Activated CD4-positive, CD25-positive, alpha-beta regulatory T cell treated with anti-CD3 and anti-CD28 coated beads, Interleukin-2, amount 50 U/mL, for 16 hours (primary cell): ENCODE data around the gene TPMT.
A peak's percentile ranks its signal among the peaks of the same experiment; 100 is the strongest.
"Not testable (repeated sequence)": the region's sequence is repeated elsewhere in the genome, so short reads cannot be mapped to it uniquely, and the experiment has no call there.

Experiments
- DNase-seq: peaks from one replicate; pipeline ENCODE4 v3.0.0-alpha.2; 2020; ENCODE audit warnings: low read depth, low spot score

The TPMT gene

DNA sequence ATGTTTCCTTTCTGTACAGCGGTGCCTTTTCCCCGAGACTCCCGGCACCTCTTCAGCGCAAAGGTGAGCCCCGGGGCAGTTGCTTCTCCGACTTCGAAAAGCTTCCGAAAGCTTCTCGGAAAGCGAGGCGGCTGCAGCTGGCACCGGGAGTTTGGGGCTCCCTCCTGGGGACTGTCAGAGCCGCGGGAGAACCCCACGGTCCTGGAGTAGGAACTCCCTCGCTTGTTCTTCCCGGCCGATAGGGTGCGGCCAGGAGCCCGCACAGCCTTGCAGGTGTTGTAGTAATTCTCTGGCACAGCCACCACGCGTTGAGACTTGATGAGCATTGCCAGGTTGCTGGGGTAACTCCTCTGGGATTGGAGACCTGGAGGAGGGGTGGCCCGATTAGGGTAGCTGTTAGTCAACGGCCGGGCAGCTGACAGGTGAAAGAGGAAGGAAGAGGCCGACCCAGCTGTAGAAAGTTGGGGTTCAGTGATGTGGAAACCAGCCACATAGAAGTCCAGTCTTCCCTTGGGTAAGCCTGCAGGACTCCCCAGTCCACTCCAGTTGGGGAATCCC is 1.1 kb upstream of the TPMT start:
- peak; percentile 15 for DNase-seq

DNA sequence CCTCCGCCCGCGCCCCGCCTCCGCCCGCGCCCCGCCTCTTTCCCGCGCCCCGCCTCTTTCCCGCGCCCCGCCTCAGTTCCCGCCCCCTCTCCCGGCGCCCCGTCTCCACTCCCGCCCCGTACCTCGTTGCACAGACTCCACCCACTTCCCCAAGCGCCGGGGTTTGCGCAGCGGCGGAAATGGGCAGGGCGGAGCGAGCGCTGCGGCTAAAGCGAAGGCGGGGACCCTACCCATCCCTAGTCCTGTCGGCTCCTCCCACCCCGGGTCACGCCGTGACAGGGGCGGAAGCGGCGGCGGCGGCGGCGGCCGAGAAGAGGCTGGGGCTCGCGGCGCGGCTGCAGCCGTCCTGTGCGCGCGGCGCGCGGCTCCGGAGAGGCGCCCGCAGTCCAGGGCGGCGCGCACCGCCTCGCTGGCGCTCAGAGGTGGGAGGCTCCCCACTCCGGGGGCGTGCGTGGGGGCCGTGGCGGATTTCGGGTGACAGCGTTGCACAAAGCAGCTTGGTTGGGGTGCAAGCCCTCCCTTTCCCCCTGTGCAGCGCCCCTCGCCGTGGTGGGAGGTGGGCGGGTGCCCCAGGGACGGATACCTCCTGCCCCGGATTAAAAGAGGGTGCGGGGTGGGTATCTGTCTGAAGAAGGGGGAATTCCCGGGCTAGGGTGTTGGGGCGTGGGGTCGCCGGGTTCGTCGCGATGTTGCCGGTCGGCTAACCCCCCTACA is 430 bp upstream of the TPMT start, which contains the start of gene KDM1B:
TSS of gene KDM1B (plus strand) at position 273 of the 714 bp plus-strand sequence. CDS start 4,474 bp downstream, outside the sequence.
- peak; percentile 98 for DNase-seq

DNA sequence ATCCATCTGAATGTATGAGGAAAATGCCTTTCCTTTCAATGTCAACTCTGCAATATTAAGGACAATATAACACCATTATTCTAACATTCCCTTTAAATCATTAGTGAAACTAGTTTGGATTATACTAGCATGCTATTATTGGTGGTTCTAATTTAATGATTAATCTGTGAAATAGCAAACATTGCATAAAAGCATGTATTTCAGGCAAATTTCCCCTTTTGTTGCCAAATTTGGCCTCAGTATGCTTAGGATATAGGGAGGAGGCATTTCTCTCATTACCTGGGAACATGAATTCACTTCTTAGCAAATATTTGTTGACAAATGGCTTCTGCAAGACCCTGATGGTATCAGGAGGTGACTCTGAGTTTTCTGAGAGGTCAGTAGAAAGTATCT is 1.6 kb downstream of the TPMT start:
- no peak for DNase-seq

DNA sequence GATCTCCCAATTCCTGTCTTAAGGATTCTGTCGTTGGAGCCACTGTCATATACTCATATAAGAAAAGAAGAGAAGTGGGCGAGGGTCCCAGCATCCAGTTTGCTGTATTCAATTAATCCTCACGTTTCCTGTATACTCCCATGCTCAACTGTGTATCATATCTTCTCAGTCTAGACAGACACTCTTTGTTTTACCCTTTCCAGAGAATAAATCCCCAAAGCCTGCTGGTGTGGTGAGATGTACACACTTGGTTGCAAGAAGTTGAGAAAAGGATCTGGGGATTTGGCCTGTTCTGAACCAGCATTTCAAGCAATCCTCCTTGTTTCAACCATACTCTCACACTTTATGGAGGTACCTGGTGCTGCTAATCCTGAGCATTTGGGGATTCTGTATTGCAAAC is 3.1 kb downstream of the TPMT start:
- DNase-seq, result no peak

DNA sequence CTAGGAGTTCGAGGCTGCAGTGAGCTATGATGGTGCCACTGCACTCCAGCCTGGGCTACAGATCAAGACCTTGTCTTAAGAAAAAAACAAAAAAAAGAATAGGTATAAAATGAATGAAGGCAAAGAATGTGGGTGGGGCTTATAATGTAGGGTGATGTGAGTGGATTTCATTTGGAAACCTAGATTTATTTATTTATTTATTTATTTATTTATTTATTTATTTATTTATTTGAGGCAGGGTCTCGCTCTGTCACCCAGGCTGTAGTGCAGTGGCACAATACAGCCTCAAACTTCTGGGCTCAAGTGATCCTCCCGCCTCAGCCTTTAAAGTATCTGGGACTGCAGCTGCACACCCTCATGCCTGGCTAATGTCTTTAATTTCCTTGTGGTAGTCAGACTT is 3.5 kb downstream of the TPMT start:
- DNase-seq, result not testable (repeated sequence)

DNA sequence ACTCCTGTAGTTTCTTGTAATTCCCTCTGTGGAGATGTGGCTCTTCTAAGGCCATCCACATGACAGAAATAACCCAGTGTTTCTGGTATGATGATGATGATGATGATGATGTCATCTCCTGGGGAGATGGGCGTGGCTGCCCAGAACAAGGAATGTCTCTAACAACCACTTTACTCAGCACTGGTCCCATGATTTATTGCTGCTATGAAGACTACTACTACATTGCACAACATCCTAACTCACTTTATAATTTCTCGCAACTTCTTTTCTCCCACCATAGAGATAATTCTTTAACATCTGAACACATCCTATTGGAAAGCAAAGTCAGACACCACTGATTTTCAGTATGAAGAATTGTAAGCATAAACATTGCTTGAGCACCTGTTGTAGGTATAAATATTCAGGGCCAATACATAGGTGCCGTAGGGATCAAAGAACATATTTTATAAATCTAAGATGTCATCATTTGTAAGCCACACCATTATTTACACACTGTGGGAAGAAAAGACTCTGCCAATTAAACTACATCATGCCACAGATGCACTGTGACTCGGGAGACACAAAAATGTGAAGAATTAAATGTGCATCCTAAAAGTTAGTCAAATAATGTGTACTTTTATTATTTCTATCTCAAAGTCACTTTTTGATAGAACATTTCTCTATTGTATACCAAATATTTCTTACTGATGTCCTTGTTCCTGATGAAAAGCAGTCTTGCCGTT is 6.4 kb downstream of the TPMT start:
- no peak for DNase-seq

DNA sequence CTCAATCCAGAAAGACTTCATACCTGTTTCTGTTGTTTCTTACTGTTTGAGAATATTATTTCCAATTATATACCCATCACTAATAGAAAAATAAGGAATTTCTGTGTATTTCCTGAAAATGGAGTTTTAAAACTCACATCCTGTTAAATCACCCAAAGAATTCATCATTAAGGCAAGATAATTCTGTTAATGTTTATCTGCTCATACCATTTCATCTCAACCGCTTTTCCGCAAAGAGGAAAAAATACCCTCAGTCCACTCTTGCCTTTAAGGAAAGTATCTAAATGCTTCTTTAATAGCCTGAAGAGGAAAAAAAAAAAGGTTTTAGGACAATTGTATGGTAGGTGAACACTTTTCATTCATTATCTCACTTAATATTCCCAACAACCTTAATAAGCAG is 7.3 kb downstream of the TPMT start:
- DNase-seq, result no peak

DNA sequence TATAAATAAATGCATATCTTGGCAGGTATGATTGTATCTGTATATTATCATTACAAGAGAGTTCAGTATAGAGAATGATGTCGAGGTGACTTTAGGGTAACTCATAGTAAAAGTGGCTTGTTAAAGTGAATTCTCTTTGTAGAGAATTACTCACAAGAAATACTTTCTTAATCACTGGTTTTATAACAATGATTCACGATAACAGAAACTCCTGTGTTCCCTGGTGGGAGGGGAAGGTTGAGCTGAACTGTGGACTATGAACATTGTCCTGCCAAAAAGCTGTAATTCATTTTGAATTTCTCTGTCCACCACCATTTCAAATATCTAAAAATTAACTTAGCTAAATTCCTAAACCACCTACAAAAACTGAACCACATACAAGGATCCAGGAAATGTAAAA is 7.7 kb downstream of the TPMT start:
- DNase-seq, result no peak

DNA sequence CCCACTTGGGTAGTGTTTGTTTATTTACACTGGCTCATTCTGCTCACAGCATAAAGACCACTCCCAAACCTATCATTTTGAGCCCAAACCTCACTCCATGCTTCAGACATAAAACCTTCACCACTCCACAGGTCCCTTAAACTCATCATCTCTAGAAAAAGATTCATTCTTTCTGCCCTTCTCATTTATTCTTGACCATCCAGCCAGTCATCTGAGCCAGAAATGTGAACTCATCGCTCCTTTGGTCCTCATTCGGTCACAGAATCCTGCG is 12.4 kb downstream of the TPMT start:
- DNase-seq, result no peak

DNA sequence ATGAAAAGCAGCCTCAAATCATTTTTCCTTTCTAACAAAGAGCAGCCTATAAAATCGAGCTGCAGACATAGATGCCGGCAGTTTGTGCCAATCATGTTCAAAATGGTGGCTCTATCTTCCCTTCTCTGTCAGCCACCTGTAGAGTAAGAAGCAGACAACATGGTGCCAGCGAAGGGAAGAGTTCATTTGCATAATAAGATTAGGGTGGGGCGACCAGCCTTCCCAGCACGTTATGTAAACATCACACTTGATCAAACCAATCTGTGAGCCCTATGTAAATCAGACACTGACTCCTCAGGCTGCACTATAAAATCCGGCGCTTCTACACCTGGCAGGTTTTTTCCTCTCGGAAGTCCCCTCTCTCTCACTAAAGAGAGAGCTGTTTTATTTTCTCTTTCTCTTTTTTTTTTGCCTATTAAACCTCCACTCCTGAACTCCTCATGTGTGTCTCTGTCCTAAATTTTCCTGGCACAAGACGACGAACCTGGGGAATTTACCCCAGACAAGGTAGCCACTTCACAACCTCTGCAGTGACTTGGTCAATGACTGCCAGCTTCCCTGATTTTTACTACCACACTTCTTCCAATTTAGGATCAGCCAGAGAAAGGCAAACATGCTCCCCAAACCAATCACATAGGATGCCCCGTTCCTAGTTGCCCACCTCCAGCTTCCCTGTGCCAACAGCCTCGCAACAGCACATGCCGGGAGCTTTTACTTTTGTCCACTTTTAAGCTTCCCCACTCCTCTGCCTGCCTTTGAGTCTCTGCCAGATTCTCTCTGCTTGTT is 12.9 kb downstream of the TPMT start:
- DNase-seq, result no peak

DNA sequence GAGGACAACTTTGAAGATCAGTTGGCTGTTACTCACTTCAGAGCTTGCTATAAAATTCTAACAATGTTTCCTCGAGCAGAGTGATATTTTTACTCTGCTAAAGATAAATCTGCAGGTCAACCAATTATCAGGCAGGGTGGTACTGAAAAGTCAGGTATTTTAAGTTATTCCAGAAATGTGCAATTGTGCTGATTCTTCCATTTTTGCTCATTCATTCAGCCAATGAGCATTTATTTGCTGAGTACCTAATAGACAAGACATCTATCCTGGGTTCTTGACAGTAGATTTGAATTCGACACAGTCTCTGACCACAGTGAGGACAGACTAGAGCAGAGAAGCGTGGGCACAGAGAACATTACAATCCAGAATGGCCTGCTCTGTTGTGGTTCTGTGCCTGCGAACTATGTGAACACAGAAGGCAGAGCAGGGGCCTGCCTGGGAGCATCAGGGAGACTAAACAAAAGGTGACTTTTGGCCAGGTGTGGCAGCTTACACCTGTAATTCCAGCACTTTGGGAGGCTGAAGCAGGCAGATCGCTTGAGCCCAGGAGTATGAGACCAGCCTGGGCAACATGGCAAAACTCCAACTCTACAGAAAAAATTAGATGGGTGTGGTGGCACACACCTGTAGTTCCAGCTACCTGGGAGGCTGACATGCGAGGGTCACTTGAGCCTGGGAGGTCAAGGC is 14.8 kb downstream of the TPMT start:
- DNase-seq, result no peak

DNA sequence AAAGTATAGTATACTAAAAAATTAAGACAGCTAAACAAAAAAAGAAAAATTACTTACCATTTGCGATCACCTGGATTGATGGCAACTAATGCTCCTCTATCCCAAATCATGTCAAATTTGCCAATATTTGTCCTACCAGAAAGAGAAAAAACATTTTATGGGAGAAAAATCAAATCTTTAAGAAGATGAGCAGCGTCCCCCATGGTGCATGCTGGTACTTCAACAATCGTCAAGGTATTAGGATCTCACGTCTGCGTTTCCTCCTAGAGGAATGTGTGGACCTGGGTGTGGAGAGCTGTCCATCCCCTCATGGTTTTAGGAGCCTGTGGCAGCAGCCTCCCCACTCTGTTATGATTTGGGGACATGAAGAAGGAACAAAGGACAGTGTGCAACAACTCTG is 16.0 kb downstream of the TPMT start:
- DNase-seq, result no peak

DNA sequence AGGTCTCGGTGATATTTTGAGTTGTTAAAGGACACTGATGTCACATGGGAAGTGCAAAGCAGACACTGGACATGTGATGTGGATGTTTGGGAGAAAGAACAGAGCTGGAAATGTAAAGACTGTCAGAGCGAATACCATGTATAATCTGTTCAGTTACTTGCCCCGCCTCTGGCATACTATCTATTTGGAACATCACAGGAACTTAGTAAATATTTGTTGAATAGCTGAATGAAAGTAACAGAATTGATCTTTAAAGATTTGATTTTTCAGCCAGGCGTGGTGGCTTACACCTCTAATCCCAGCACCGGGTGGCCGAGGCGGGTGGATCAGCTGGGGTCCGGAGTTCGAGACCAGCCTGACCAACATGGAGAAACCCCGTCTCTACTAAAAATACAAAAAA is 18.6 kb downstream of the TPMT start:
- DNase-seq, result no peak

DNA sequence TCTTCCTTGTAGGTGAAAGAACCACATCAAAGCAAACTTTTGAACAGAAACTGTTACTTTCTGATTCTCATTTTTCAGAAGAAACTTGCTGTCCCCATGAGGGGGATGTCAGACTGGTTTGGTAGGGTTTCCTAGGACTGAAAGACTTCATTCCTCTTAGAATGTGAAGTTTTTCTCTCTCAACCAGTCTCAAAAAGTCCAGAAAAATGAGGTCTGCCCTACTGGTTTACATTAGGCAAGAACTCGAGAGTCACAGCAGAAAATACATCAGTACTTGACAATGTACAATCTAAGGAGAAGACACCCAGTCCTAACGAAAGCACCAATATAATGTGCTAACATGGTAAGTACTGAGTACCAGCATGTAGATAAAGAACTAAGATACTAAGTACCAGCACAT is 19.7 kb downstream of the TPMT start:
- no peak for DNase-seq

DNA sequence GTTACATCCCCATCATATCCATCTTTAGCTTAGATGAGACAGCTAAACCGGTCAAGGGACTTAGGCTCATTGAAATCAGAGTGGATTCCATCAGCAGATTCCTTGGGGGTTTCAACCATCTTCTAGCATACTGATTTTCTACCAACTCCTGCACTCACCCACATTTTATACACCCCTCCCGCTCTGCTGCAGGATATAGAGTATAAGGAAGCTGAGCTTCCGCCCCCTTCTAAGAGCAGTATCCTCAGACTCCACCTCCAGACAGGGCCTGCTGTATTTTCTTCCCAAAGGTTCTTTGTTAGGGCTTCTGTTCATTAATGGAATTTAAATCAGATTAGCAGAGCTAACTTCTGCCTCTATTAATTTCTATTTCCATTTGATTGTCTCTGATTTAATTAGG is 22.5 kb downstream of the TPMT start:
- DNase-seq, result no peak

DNA sequence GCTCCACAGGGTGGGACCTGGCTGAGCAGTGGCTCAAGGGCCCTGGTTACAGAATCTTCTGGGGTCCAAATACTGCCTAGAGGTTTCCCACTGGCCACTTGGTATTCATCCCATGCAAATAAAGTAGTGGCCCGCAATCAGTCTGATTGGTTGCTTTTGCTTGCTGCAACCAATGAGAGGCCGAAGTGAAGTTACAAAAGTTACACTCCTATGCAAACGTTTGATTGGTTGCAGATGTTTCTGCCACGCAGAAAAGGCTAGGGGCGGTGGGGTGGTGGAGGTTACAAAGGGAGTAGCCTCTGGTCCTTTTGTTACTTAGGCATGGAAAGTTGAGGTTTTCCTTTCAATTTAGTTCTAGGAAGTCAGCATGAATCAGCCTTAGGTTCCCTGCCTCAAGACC is 28.8 kb downstream of the TPMT start:
- DNase-seq, result no peak

DNA sequence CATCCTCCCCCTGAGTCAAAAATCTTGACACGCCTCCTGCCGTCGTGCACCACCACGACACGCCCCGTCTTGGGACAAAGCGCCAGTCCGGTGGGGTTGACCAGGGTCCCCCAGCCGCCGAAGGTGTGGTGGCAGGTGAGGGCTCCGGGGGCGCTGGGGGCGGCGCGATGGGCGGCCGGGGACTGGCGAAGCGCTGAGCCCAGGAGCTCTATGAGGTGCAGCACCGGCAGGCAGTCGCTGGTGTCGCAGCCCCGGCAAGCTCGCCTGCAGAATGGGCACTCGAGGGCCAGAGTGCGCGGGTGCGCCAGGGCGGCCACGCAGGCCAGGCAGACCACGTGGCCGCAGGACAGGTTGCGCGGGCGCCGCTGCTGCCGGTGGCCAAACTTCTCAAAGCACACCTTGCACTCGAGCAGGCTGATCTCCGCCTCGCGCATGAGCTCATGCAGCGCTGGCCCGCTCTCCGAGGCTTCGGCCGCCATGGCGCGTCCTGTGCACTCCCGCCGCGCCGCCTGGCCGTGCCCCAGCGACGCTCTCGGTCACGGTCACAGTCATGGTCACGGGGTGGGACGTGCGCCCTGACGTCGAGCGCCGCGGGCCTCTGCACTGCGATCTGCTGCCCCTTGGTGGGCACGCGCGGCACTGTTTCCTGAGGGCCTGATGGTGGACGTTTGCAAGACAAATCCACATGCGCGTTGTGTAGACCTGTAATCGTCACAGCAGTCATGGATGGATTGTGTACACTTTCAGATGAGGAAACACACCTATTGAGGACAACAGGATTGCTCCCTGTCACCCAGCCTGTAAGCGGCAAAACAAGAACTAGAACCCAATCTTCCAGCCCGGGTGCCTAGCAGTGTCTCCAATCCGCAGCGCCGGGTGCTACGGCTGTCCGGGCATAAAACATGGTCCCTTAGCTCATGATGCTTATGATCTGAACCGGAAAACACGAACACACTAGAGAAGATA is 32.5 kb downstream of the TPMT start, which contains the start of gene NHLRC1:
TSS of gene NHLRC1 (minus strand) at position 550 of the 966 bp plus-strand sequence. CDS start at position 479, 71 bp downstream.
- peak; percentile 42 for DNase-seq

DNA sequence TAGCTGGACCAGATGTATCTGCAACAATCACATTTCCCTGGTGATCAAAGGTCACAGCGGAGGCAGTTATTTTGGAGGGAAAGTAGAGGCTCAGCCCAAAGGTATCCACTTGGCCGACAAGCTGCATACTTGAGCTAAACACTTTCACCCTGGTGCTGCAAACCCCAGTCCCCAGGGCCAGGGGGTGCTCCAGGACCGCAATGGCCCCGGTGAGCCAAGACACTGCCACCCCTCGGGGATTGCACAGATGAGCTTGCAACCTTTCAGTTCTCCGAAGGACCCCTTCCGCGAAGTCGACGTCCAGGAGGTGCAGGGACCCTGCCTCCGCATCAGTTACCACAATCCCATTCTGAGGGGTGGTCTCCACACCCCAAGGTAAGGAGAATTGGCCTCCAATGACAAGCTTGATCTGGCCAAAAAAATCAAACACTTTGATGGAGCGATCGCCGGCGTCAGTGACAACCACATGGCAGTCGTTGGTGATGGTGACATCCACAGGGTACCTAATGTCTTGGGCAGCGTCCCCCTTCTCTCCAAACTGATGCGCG is 33.2 kb downstream of the TPMT start:
- DNase-seq, result no peak

DNA sequence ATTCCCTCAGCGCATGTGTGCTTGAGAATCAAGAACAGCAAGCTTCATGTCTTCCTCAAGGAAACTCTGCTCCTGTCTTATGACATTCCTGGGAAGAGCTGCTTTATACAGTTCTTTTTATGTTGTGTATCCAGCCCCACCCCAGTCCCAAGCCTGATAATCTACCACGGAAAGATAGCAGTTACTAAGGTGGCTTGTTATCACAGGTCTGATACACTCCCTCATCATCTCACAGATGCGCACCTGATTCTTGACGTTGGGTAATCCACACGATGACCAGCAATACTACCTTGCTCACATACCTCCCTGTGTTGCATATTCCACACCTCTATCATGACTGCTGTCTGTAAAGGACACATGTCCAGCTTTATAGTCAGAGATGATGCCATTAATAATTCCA is 35.6 kb downstream of the TPMT start:
- DNase-seq, result no peak

DNA sequence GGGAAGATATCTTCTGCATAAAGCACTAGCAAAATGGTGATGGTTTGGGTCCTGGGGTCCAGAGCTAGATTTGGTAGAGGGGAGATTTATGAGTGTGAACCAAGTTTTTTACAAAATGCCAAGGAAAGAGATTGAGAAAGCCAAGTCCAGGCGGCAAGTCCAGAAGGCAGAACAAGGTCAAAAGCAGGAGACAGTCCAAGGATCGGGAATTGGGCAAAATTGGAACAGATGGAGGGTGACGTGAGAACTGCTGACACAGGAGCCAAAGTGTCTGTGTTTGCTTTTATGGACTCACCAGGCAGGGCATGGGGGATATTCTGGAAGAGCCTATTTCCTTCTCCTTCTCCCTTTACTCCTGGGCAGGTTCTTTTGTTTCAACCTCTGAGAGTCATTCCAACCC is 36.5 kb downstream of the TPMT start:
- DNase-seq, result no peak
